Sigmoid colon (tissue), 7 donors: ENCODE results near the gene AASDH. TPM values are rescaled to one million over a fixed set of nuclear protein-coding genes. Genes with fewer than 3 reads are reported as not detected.

Experiments
- DNase-seq: peaks from one replicate; pipeline ENCODE4 v3.0.0-alpha.2; 2019
- H3K27ac ChIP-seq, 4 donors: fragments of 200-600 bp; sonication (generic); one replicate each; pipeline ENCODE4 v1.5.1; 2016 to 2019; ENCODE audit warnings: mild to moderate bottlenecking in 1 of 4
- H3K27me3 ChIP-seq, 3 donors: fragments of 200-600 bp; sonication (generic); one replicate each; pipeline ENCODE4 v1.5.1; 2019; ENCODE audit warnings: mild to moderate bottlenecking in 1 of 3
- H3K36me3 ChIP-seq, 4 donors: fragments of 200-600 bp; sonication (generic); one replicate each; pipeline ENCODE4 v1.5.1; 2016 to 2019
- H3K4me1 ChIP-seq, 4 donors: fragments of 200-600 bp; sonication (generic); one replicate each; pipeline ENCODE4 v1.5.1; 2017 to 2019
- H3K4me3 ChIP-seq, 4 donors: fragments of 200-600 bp; sonication (generic); one replicate each; pipeline ENCODE4 v1.5.1; 2017 to 2019; ENCODE audit warnings: mild to moderate bottlenecking in 2 of 4, moderate library complexity in 1 of 4
- H3K9me3 ChIP-seq, 4 donors: fragments of 200-600 bp in 3 of 4; sonication (generic) in 3 of 4; one replicate each; pipeline versions ENCODE4 v1.5.1 to v1.6.1; 2013 to 2019
- EP300 ChIP-seq, 4 donors: sonication (generic); formaldehyde crosslinking; IDR thresholded peaks; one replicate each; pipeline ENCODE4 v1.6.1; 2017; ENCODE audit warnings: antibody characterized with exemption in 4 of 4
- POLR2A ChIP-seq, 2 donors: fragments of 450-650 bp; IDR thresholded peaks; one replicate each; pipeline ENCODE4 v1.6.1; 2016; ENCODE audit warnings: antibody characterized with exemption in 2 of 2, mild to moderate bottlenecking in 2 of 2, moderate library complexity in 2 of 2
- POLR2AphosphoS5 ChIP-seq, 4 donors: sonication (generic); formaldehyde crosslinking; IDR thresholded peaks; one replicate each; pipeline ENCODE4 v1.6.1; 2017; ENCODE audit warnings: antibody characterized with exemption in 4 of 4
- WGBS, 2 donors: extraction: QIAGEN DNeasy Blood & Tissue Kit; methylation state at CpG; one replicate each; pipeline ENCODE4 v1.1.7; 2013; 5-methylcytosine and 5-hydroxymethylcytosine counted together
- intact Hi-C: fragments of 100-400 bp; cut with DNase I; formaldehyde crosslinking; loops from one replicate; pipeline ENCODE4 v1.15.1; 2023
- polyA plus RNA-seq, 3 donors: library from polyadenylated mRNA; stranded (reverse); fragments of 200-250 nt; gene quantifications; one replicate each; pipeline ENCODE4 v1.2.3, GENCODE V29; 2013
- total RNA-seq, 4 donors: library from RNA; depleted of rRNA; stranded (reverse); fragments of >200 nt; gene quantifications; one replicate each; pipeline ENCODE4 v1.1.0, GENCODE V29; 2016
- TF ChIP-seq, protein P1 (sequence below), 4 experiments: fragments of 450-650 bp in 3 of 4; fragments of 200-600 bp in 1 of 4; IDR thresholded peaks; one replicate each; pipeline ENCODE4 v1.5.1; 2016 to 2019; ENCODE audit warnings: antibody characterized with exemption in 4 of 4, mild to moderate bottlenecking in 3 of 4, moderate library complexity in 2 of 4
- donor health status: healthy with polysubstance abuse.
- donor health status: Bipolar disorder and iron deficiency.
- donor health status: healthy.

AASDH gene
- total and polyA plus RNA-seq, 7 donors = 3.2 to 13.4 (median 5.5) TPM

DNA sequence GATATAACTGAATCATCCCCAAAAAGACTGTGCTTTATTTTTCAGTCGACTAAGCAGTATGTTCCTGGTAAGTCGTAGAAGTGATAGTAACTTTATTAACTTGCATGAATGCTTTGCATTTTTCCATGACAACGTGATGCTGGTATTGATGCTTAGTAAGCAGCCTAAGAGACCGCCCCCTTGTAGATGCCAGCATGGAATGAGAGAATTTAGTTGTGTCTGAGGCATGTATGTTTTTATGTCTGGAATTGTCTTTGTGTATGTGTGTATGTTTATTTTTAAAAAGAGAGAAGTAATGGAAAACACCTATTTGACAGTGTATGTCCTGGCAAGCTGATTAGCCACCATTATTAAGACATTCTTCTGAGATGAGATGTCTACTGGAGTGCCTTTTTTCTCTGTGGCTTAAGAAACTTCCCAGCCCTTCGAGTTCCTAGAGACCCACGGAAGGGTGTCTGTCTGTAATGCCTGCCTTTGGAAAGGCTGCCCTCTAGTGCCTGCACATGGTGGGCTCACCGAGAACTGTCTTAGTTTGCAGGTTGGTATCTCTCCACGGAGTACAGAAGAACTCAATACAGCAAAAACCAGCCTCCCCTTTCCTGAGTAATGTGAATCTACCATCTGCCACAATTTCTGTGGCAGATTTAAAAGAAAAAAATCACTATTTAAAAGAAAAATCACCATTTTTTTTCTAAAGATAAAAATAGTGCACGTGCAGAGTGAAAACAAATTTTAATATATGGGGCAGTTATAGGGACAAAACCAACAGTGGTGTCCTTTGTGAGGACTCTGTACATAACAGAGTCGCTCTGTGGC is 85.9 kb downstream of the AASDH start:
- WGBS, 2 donors = 37 to 38% methylated on average over 10 of the region's 10 CpGs
- TF ChIP-seq EP300 (IDR thresholded peaks at IDR 0.05) (no peak), POLR2AphosphoS5 (IDR thresholded peaks at IDR 0.05) (no peak)
- TF ChIP-seq, protein P1, sequence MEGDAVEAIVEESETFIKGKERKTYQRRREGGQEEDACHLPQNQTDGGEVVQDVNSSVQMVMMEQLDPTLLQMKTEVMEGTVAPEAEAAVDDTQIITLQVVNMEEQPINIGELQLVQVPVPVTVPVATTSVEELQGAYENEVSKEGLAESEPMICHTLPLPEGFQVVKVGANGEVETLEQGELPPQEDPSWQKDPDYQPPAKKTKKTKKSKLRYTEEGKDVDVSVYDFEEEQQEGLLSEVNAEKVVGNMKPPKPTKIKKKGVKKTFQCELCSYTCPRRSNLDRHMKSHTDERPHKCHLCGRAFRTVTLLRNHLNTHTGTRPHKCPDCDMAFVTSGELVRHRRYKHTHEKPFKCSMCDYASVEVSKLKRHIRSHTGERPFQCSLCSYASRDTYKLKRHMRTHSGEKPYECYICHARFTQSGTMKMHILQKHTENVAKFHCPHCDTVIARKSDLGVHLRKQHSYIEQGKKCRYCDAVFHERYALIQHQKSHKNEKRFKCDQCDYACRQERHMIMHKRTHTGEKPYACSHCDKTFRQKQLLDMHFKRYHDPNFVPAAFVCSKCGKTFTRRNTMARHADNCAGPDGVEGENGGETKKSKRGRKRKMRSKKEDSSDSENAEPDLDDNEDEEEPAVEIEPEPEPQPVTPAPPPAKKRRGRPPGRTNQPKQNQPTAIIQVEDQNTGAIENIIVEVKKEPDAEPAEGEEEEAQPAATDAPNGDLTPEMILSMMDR (IDR thresholded peaks at IDR 0.05) = peak in 3 of 4 experiments; percentile 72 to 88 (median 73)
- peak; percentile 79 for DNase-seq
- Histone ChIP-seq H3K27ac (peak overlapping the region in 1 of 4 donors; percentile 49), H3K36me3 (no peaks in the 10 kb centered on the region), H3K4me3 (no peak overlapping the region), H3K27me3 (no peaks in the 10 kb centered on the region), H3K4me1 (peaks cover 0 to 23% (median 17%) of the 10 kb centered on the region in 4 donors), H3K9me3 (no peaks in the 10 kb centered on the region)
- intact Hi-C loops = loop anchor here (2.0 kb wide), 1 partner anchor 353 kb away; the partner anchor contains the start of gene CEP135

DNA sequence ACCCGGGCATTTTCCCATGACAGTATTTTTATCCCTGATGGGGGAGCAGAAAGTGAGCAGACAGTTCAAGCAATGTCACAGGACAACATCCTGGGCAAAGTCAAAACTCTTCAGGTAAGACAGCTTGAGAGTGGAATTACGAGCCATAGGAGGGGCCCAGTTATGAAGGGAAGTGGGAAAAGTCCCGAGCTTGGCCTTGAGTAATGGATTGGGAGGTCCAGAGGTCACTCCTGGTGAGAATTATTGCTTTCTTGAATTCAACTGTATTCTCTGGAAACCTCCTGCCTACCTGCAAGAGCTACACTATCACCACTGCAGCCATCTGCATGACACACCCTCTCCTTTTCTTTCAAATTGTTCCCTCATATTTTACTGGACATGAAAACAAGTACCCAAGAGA is 89.1 kb downstream of the AASDH start:
- WGBS, 2 donors = 29 to 70% methylated on average over 3 of the region's 3 CpGs
- Histone ChIP-seq H3K36me3 (no peaks in the 10 kb centered on the region), H3K27ac (no peak overlapping the region), H3K9me3 (no peaks in the 10 kb centered on the region), H3K4me1 (peaks cover 0 to 11% (median 10%) of the 10 kb centered on the region in 4 donors), H3K4me3 (no peak overlapping the region), H3K27me3 (no peaks in the 10 kb centered on the region)
- TF ChIP-seq POLR2A (IDR thresholded peaks at IDR 0.05) (no peak), EP300 (IDR thresholded peaks at IDR 0.05) (no peak), POLR2AphosphoS5 (IDR thresholded peaks at IDR 0.05) (no peak)
- TF ChIP-seq, protein P1 (IDR thresholded peaks at IDR 0.05) = no peak
- no peak for DNase-seq
- intact Hi-C loops = no loop called here

DNA sequence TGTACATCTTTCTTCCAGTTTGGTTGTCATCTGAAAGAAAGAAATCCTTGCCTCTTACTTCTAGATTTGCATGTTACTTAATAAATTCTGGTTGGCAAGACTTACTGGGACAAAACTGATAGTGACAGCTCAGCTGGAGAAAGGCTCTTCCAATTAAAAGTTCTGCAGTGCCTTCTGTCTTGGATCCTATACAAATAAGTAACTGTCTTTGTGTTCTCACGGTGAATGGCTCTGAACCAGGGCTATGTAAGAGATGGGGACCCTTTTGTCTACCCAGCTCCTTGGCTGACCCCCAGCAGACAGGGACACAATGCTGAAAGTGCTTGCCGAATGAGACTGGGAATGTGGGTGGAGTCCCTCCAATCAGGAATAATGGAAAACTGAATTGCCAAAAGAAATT is 89.5 kb downstream of the AASDH start:
- H3K27ac ChIP-seq = no peak overlapping the region
- peaks cover 0 to 11% (median 10%) of the 10 kb centered on the region in 4 donors for H3K4me1 ChIP-seq
- no peak for DNase-seq
- TF ChIP-seq EP300 (IDR thresholded peaks at IDR 0.05) (no peak), POLR2A (IDR thresholded peaks at IDR 0.05) (no peak), POLR2AphosphoS5 (IDR thresholded peaks at IDR 0.05) (no peak)
- TF ChIP-seq, protein P1 (IDR thresholded peaks at IDR 0.05) = no peak
- no peaks in the 10 kb centered on the region for H3K9me3 ChIP-seq
- intact Hi-C loops = no loop called here
- H3K27me3 ChIP-seq = no peaks in the 10 kb centered on the region
- 58 to 86% methylated on average over 2 of the region's 2 CpGs for WGBS, 2 donors
- H3K36me3 ChIP-seq = no peaks in the 10 kb centered on the region
- H3K4me3 ChIP-seq = no peak overlapping the region

DNA sequence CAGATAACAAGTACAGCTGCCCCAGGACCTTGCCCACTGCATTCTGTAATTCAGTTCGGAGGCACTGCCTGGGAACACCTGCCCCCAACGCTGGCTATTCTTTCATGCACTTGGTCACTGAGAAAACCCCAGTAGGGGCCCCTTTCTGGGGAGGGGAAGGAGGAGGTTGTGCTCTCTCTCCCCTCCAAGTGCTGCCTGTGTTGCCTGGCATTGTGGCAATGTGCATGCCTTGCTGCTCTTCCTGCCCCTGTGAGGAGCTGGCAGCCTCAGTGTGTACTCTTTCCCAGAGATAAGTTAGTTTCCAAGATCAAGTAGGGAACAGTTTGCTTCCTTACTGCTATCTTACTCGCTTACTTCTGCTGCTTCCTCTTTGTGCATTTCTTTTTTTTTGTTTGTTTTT is 90.8 kb downstream of the AASDH start:
- DNase-seq = no peak
- Histone ChIP-seq H3K9me3 (no peaks in the 10 kb centered on the region), H3K27me3 (no peaks in the 10 kb centered on the region), H3K4me3 (no peak overlapping the region), H3K4me1 (peaks cover 0 to 7% (median 6%) of the 10 kb centered on the region in 4 donors), H3K27ac (no peak overlapping the region), H3K36me3 (no peaks in the 10 kb centered on the region)
- WGBS, 2 donors = 29 to 49% methylated on average over 3 of the region's 3 CpGs
- intact Hi-C loops = no loop called here
- TF ChIP-seq POLR2A (IDR thresholded peaks at IDR 0.05) (no peak), EP300 (IDR thresholded peaks at IDR 0.05) (no peak), POLR2AphosphoS5 (IDR thresholded peaks at IDR 0.05) (no peak)
- TF ChIP-seq, protein P1 (IDR thresholded peaks at IDR 0.05) = no peak
